ENCODE data around the gene SLC14A1.

- TF ChIP-seq CREB5 (CRISPR knock-in tag; IDR thresholded peaks at IDR 0.05; ENCODE audit: low read depth) (no peak), PATZ1 (CRISPR knock-in tag; IDR thresholded peaks at IDR 0.05; ENCODE audit: borderline replicate concordance) (no peak), ZNF70 (CRISPR knock-in tag; IDR thresholded peaks at IDR 0.05) (no peak), CSDC2 (CRISPR knock-in tag; IDR thresholded peaks at IDR 0.05) (no peak), PPARA (CRISPR knock-in tag; IDR thresholded peaks at IDR 0.05; ENCODE audit: borderline replicate concordance) (no peak), ARNTL (CRISPR knock-in tag; IDR thresholded peaks at IDR 0.05; ENCODE audit: borderline replicate concordance, low read depth) (no peak), RARB (CRISPR knock-in tag; IDR thresholded peaks at IDR 0.05) (no peak), ZC3H10 (CRISPR knock-in tag; IDR thresholded peaks at IDR 0.05) (no peak), ZFP30 (CRISPR knock-in tag; IDR thresholded peaks at IDR 0.05) (no peak), BACH2 (CRISPR knock-in tag; IDR thresholded peaks at IDR 0.05; ENCODE audit: borderline replicate concordance) (no peak), ZNF565 (CRISPR knock-in tag; conservative IDR thresholded peaks at IDR 0.05; ENCODE audit: low read depth) (no peak), ISL1 (CRISPR knock-in tag; IDR thresholded peaks at IDR 0.05) (no peak), ESRRG (CRISPR knock-in tag; IDR thresholded peaks at IDR 0.05) (no peak)
These were observed 45.1 kb upstream of the SLC14A1 start for GRCh38 chr18:45678850-45679249.
